Smooth muscle cell (in vitro differentiated cells): ENCODE measurements around the gene PITPNC1. TPM values are rescaled to one million over a fixed set of nuclear protein-coding genes. Genes with fewer than 3 reads are reported as not detected.

Source experiments
- DNase-seq: peaks from one replicate; lab custom pipeline; 2025; ENCODE audit not compliant: unreplicated experiment; lab: John Stamatoyannopoulos, UW
- H2AFZ ChIP-seq: fragments of 200-600 bp; sonication (generic); 2 replicates; pipeline ENCODE4 v1.6.0; 2016; ENCODE audit warnings: antibody characterized with exemption, low read depth, mild to moderate bottlenecking
- H3F3A ChIP-seq: fragments of 200-600 bp; sonication (generic); 2 replicates; pipeline ENCODE4 v1.6.0; 2017; ENCODE audit warnings: antibody characterized with exemption, low read depth
- H3K27ac ChIP-seq: fragments of 200-600 bp; sonication (generic); 2 replicates; pipeline ENCODE4 v1.5.1; 2016; ENCODE audit warnings: low read depth, mild to moderate bottlenecking
- H3K27me3 ChIP-seq: fragments of 200-600 bp; sonication (generic); 2 replicates; pipeline ENCODE4 v1.6.1; 2016; ENCODE audit warnings: low read depth, mild to moderate bottlenecking
- H3K36me3 ChIP-seq: fragments of 200-600 bp; sonication (generic); 2 replicates; pipeline ENCODE4 v1.5.1; 2016; ENCODE audit warnings: low read depth
- H3K4me1 ChIP-seq: fragments of 200-600 bp; sonication (generic); 2 replicates; pipeline ENCODE4 v1.5.1; 2016; ENCODE audit warnings: low read depth
- H3K4me2 ChIP-seq: fragments of 200-600 bp; sonication (generic); 2 replicates; pipeline ENCODE4 v1.6.0; 2016; ENCODE audit warnings: mild to moderate bottlenecking
- H3K4me3 ChIP-seq: fragments of 200-600 bp; sonication (generic); 2 replicates; pipeline ENCODE4 v1.5.1; 2016; ENCODE audit warnings: mild to moderate bottlenecking
- H3K79me2 ChIP-seq: fragments of 200-600 bp; sonication (generic); 2 replicates; pipeline ENCODE4 v1.6.0; 2016; ENCODE audit warnings: low read depth, mild to moderate bottlenecking
- H3K9ac ChIP-seq: fragments of 200-600 bp; sonication (generic); 2 replicates; pipeline ENCODE4 v1.6.0; 2016; ENCODE audit warnings: low read depth
- H3K9me3 ChIP-seq: fragments of 200-600 bp; sonication (generic); replicated peaks from 2 replicates; pipeline ENCODE4 v1.5.1; 2016; ENCODE audit warnings: low read depth
- H4K20me1 ChIP-seq: fragments of 200-600 bp; sonication (generic); 2 replicates; pipeline ENCODE4 v1.6.0; 2016; ENCODE audit warnings: low read depth
- CTCF ChIP-seq: fragments of 200-600 bp; sonication (generic); IDR thresholded peaks from 2 replicates; pipeline ENCODE4 v1.5.1; 2017; ENCODE audit warnings: borderline replicate concordance, mild to moderate bottlenecking, antibody characterized with exemption; ENCODE audit not compliant: insufficient read depth, poor library complexity, severe bottlenecking
- WGBS: methylation state at CpG from one replicate; pipeline ENCODE4 v1.1.7; 2016; ENCODE audit warnings: low lambda C conversion rate; 5-methylcytosine and 5-hydroxymethylcytosine counted together
- polyA plus RNA-seq: library from polyadenylated mRNA; unstranded; fragments of >200 nt; fragmentation: Nextera tagmentation; extraction: Ambion mirVana; gene quantifications from 2 replicates; pipeline ENCODE4 v1.2.1, GENCODE V29; 2016
- total RNA-seq: library from RNA; depleted of rRNA; stranded (reverse); fragments of >200 nt; gene quantifications from 2 replicates; pipeline ENCODE4 v1.2.3, GENCODE V29; 2014

Gene PITPNC1
- total and polyA plus RNA-seq, 2 experiments from 2014 or later: 9.6 to 12.5 TPM

- Histone ChIP-seq H3K9me3 (no peaks in the 10 kb centered on the region), H3K36me3 (no peaks in the 10 kb centered on the region), H3K27me3 (no peaks in the 10 kb centered on the region), H4K20me1 (no peaks in the 10 kb centered on the region), H3F3A (no peaks in the 10 kb centered on the region), H3K79me2 (peaks cover 5% of the 10 kb centered on the region), H3K4me2 (no peak overlapping the region), H2AFZ (no peak overlapping the region), H3K27ac (peak overlapping the region; percentile 12), H3K9ac (no peak overlapping the region), H3K4me3 (no peak overlapping the region), H3K4me1 (peaks cover 24% of the 10 kb centered on the region)
- 58% methylated on average over 4 of the region's 4 CpGs for WGBS
- TF ChIP-seq CTCF: no peak
- no peak for DNase-seq
These were observed 104.7 kb downstream of the PITPNC1 start for GRCh38 chr17:67481808-67482207.

GRCh38 chr17:67482764-67483163 lies 105.7 kb downstream of the PITPNC1 start:
- no peaks in the 10 kb centered on the region for H3K27me3 ChIP-seq
- TF ChIP-seq CTCF: no peak
- 100% methylated on average over 3 of the region's 3 CpGs for WGBS
- no peaks in the 10 kb centered on the region for H4K20me1 ChIP-seq
- H2AFZ ChIP-seq: no peak overlapping the region
- DNase-seq: no peak
- no peaks in the 10 kb centered on the region for H3K9me3 ChIP-seq
- no peaks in the 10 kb centered on the region for H3F3A ChIP-seq
- no peak overlapping the region for H3K27ac ChIP-seq
- no peak overlapping the region for H3K9ac ChIP-seq
- peaks cover 23% of the 10 kb centered on the region for H3K4me1 ChIP-seq
- H3K4me2 ChIP-seq: no peak overlapping the region
- peaks cover 5% of the 10 kb centered on the region for H3K79me2 ChIP-seq
- H3K36me3 ChIP-seq: no peaks in the 10 kb centered on the region
- no peak overlapping the region for H3K4me3 ChIP-seq

- H3K27me3 ChIP-seq: no peaks in the 10 kb centered on the region
- H3K79me2 ChIP-seq: peaks cover 11% of the 10 kb centered on the region
- H3K4me2 ChIP-seq: no peak overlapping the region
- H3K27ac ChIP-seq: no peak overlapping the region
- H3F3A ChIP-seq: no peaks in the 10 kb centered on the region
- peaks cover 17% of the 10 kb centered on the region for H3K4me1 ChIP-seq
- no peak overlapping the region for H3K4me3 ChIP-seq
- H2AFZ ChIP-seq: no peak overlapping the region
- H3K36me3 ChIP-seq: no peaks in the 10 kb centered on the region
- WGBS: 88% methylated on average over 4 of the region's 4 CpGs
- no peaks in the 10 kb centered on the region for H3K9me3 ChIP-seq
- no peak for DNase-seq
- no peak overlapping the region for H3K9ac ChIP-seq
- no peaks in the 10 kb centered on the region for H4K20me1 ChIP-seq
- no peak for TF ChIP-seq CTCF
These were observed 107.2 kb downstream of the PITPNC1 start for GRCh38 chr17:67484261-67484660.

- H3K36me3 ChIP-seq: no peaks in the 10 kb centered on the region
- peaks cover 13% of the 10 kb centered on the region for H3K4me1 ChIP-seq
- H3K27me3 ChIP-seq: no peaks in the 10 kb centered on the region
- no peak overlapping the region for H3K27ac ChIP-seq
- no peak for TF ChIP-seq CTCF
- H3K4me2 ChIP-seq: no peak overlapping the region
- H2AFZ ChIP-seq: no peak overlapping the region
- H3K4me3 ChIP-seq: no peak overlapping the region
- H3K79me2 ChIP-seq: peaks cover 15% of the 10 kb centered on the region
- peaks cover 4% of the 10 kb centered on the region for H4K20me1 ChIP-seq
- H3F3A ChIP-seq: peaks cover 4% of the 10 kb centered on the region
- WGBS: 82% methylated on average over 7 of the region's 7 CpGs
- no peaks in the 10 kb centered on the region for H3K9me3 ChIP-seq
- H3K9ac ChIP-seq: no peak overlapping the region
- DNase-seq: no peak
These were observed 108.6 kb downstream of the PITPNC1 start for GRCh38 chr17:67485666-67486065.
